ENCODE measurements around the gene WDFY1. TPM values are rescaled to one million over a fixed set of nuclear protein-coding genes. Genes with fewer than 3 reads are reported as not detected.

The WDFY1 gene
- total RNA-seq, 4 donors from 2014 or later = 19.4 to 29.2 (median 24.7) TPM

- Histone ChIP-seq H3K27me3 (no peaks in the 10 kb centered on the region), H3K9me3 (no peaks in the 10 kb centered on the region), H3K4me3 (no peak overlapping the region), H3K36me3 (peaks cover 6 to 30% (median 18%) of the 10 kb centered on the region in 4 donors), H3K4me1 (peaks cover 3 to 24% (median 17%) of the 10 kb centered on the region in 4 donors), H3K27ac (replicated peaks in 1 of 4) (no peak overlapping the region)
- intact Hi-C loops (cut with DNase I) = no loop called here
- DNase-seq (ENCODE audit: extremely low spot score) = no peak
- WGBS = 78% methylated on average over 3 of the region's 3 CpGs
- TF ChIP-seq EP300 (IDR thresholded peaks at IDR 0.05) (no peak), POLR2AphosphoS5 (IDR thresholded peaks at IDR 0.05) (no peak), CTCF (IDR thresholded peaks at IDR 0.05) (no peak), POLR2A (IDR thresholded peaks at IDR 0.05; ENCODE audit: low read depth) (no peak)
These were observed 30.1 kb downstream of the WDFY1 start for GRCh38 chr2:223915071-223915470.

- H3K4me3 ChIP-seq = no peak overlapping the region
- TF ChIP-seq CTCF (IDR thresholded peaks at IDR 0.05) = no peak
- TF ChIP-seq EP300 (IDR thresholded peaks at IDR 0.05) = no peak
- TF ChIP-seq POLR2A (IDR thresholded peaks at IDR 0.05; ENCODE audit: low read depth) = no peak
- no peak for TF ChIP-seq POLR2AphosphoS5 (IDR thresholded peaks at IDR 0.05)
- DNase-seq (ENCODE audit: extremely low spot score) = no peak
- peaks cover 10 to 27% (median 20%) of the 10 kb centered on the region in 4 donors for H3K4me1 ChIP-seq
- no peaks in the 10 kb centered on the region for H3K27me3 ChIP-seq
- no peaks in the 10 kb centered on the region for H3K9me3 ChIP-seq
- peaks cover 6 to 30% (median 18%) of the 10 kb centered on the region in 4 donors for H3K36me3 ChIP-seq
- intact Hi-C loops (cut with DNase I) = no loop called here
- no peak overlapping the region for H3K27ac ChIP-seq (replicated peaks in 1 of 4)
These were observed 30.8 kb downstream of the WDFY1 start for GRCh38 chr2:223914324-223914723.

- no peak overlapping the region for H3K27ac ChIP-seq (replicated peaks in 1 of 4)
- TF ChIP-seq POLR2AphosphoS5 (IDR thresholded peaks at IDR 0.05) = no peak
- TF ChIP-seq CTCF (IDR thresholded peaks at IDR 0.05) = no peak
- no peak for TF ChIP-seq POLR2A (IDR thresholded peaks at IDR 0.05; ENCODE audit: low read depth)
- TF ChIP-seq EP300 (IDR thresholded peaks at IDR 0.05) = no peak
- DNase-seq (ENCODE audit: extremely low spot score) = no peak
- H3K9me3 ChIP-seq = no peaks in the 10 kb centered on the region
- H3K36me3 ChIP-seq = peaks cover 0 to 19% (median 12%) of the 10 kb centered on the region in 4 donors
- H3K4me1 ChIP-seq = peaks cover 15 to 26% (median 17%) of the 10 kb centered on the region in 4 donors
- intact Hi-C loops (cut with DNase I) = no loop called here
- no peak overlapping the region for H3K4me3 ChIP-seq
- H3K27me3 ChIP-seq = no peaks in the 10 kb centered on the region
- WGBS = 51% methylated on average over 7 of the region's 7 CpGs
These were observed 36.0 kb downstream of the WDFY1 start for GRCh38 chr2:223909001-223909741.

- DNase-seq (ENCODE audit: extremely low spot score) = no peak
- intact Hi-C loops (cut with DNase I) = no loop called here
- H3K27ac ChIP-seq (replicated peaks in 1 of 4) = no peak overlapping the region
- TF ChIP-seq POLR2AphosphoS5 (IDR thresholded peaks at IDR 0.05) (no peak), EP300 (IDR thresholded peaks at IDR 0.05) (no peak), POLR2A (IDR thresholded peaks at IDR 0.05; ENCODE audit: low read depth) (no peak)
- H3K9me3 ChIP-seq = no peaks in the 10 kb centered on the region
- H3K4me1 ChIP-seq = peaks cover 15 to 26% (median 17%) of the 10 kb centered on the region in 4 donors
- peaks cover 0 to 26% (median 16%) of the 10 kb centered on the region in 4 donors for H3K36me3 ChIP-seq
- 89% methylated on average over 8 of the region's 8 CpGs for whole genome bisulfite sequencing
- H3K4me3 ChIP-seq = no peak overlapping the region
- H3K27me3 ChIP-seq = no peaks in the 10 kb centered on the region
These were observed 36.7 kb downstream of the WDFY1 start for GRCh38 chr2:223908304-223908998.

GRCh38 chr2:223905996-223906395, 39.1 kb downstream of the WDFY1 start:
- H3K4me1 ChIP-seq = peaks cover 15 to 26% (median 17%) of the 10 kb centered on the region in 4 donors
- no peaks in the 10 kb centered on the region for H3K9me3 ChIP-seq
- TF ChIP-seq POLR2A (IDR thresholded peaks at IDR 0.05; ENCODE audit: low read depth) (no peak), EP300 (IDR thresholded peaks at IDR 0.05) (no peak), POLR2AphosphoS5 (IDR thresholded peaks at IDR 0.05) (no peak), CTCF (IDR thresholded peaks at IDR 0.05) (no peak)
- H3K27ac ChIP-seq (replicated peaks in 1 of 4) = no peak overlapping the region
- no peak for DNase-seq (ENCODE audit: extremely low spot score)
- no peaks in the 10 kb centered on the region for H3K27me3 ChIP-seq
- intact Hi-C loops (cut with DNase I) = no loop called here
- no peak overlapping the region for H3K4me3 ChIP-seq
- peaks cover 3 to 40% (median 25%) of the 10 kb centered on the region in 4 donors for H3K36me3 ChIP-seq
- WGBS = 52% methylated on average over 2 of the region's 2 CpGs

All from esophagus muscularis mucosa (tissue), 4 donors.